ENCODE results near the gene KCNMA1. TPM values are rescaled to one million over a fixed set of nuclear protein-coding genes. Genes with fewer than 3 reads are reported as not detected.

The KCNMA1 gene
- total and polyA plus RNA-seq, 5 experiments from 2014 or later, result not detected

DNA sequence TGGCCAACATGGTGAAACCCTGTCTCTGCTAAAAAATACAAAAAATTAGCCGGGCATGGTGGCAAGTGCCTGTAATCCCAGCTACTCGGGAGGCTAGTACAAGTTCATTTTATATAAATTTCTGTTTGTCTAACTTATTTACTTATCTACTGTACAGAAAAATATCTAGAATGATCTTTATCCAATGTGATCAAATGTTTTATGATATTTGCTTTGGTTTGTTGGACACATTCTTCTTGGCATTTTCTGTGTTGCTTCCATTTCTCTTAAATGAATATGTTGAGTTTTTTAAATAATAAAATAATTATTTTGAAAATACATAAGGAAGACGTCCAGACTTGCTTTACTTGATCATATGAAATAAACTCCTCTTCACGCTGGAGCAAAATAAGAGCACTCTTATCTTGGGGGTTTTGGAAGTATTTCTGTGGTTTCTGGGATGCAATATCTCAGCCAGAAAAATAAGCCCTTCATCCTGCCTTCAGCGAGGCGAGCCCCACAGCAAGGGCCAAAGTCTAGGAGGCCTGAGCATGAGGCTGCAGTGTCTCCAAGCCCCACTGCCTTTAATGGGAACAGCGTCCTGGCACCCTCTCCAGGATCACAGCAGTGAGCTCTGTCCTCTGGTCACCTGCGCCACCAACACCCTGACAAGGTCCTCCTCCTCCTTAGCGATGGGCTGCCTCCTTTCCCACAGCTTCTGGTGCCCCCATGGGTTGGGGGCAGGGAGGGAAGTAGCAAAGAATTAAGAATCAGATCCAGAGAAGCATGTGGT, 480.2 kb downstream of the KCNMA1 start:
- DNase-seq (no peak), ATAC-seq (no peak)
- POLR2A ChIA-PET, result no interaction called here
- Mint-ChIP-seq H3K36me3 (no peaks in the 10 kb centered on the region), H3K27ac (no peak overlapping the region), H3K27me3 (peaks cover 0 to 15% (median 9%) of the 10 kb centered on the region in 5 donors), H3K4me3 (no peak overlapping the region), H3K4me1 (no peaks in the 10 kb centered on the region), H3K9me3 (no peaks in the 10 kb centered on the region)

DNA sequence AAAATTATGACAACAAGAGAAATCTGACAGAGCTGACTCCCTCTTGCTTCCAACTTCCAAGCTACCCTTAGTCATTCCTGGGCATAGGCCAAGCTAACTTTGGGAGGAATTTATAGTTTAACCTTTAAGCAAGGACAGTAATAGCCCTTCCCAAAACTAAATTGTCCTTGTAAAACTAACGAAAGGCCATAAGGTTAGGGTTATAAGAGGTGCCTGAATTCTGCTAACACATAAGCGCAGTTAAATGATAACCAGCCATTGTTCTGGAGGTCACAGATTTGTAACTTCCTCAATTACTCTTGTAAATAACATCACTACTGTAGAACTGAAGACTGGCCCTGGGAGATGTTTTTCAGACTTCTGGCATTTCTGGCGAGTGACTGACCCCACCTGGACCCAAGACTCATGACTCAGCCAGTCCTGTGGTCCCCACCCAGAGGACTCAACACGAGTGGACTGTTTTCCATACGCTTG, 481.2 kb downstream of the KCNMA1 start:
- H3K4me3 Mint-ChIP-seq, result no peak overlapping the region
- POLR2A ChIA-PET, result no interaction called here
- DNase-seq, result no peak
- no peaks in the 10 kb centered on the region for H3K36me3 Mint-ChIP-seq
- no peak overlapping the region for H3K27ac Mint-ChIP-seq
- no peak for ATAC-seq
- H3K9me3 Mint-ChIP-seq, result no peaks in the 10 kb centered on the region
- peaks cover 0 to 18% (median 8%) of the 10 kb centered on the region in 5 donors for H3K27me3 Mint-ChIP-seq
- H3K4me1 Mint-ChIP-seq, result no peaks in the 10 kb centered on the region

DNA sequence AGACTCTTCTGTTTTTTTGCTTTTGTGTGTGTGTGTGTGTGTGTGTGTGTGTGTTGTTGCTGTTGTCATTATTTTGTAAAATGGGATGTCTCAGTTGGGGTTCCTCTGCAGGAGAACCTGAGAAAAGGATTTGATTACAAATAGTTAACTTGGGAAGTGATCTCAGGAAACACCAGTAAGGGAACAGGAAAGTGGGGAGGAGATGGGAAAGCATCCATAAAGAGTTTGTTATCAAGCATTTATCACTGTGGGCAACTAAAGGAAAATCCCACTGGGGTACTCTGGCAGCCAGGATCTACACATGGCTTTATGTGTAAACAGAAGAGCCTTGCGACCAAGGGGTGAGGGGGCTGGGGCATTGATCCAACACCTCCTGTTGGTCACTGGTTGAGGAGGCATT, 485.4 kb downstream of the KCNMA1 start:
- no peaks in the 10 kb centered on the region for H3K4me1 Mint-ChIP-seq
- POLR2A ChIA-PET, result no interaction called here
- no peak for ATAC-seq
- no peaks in the 10 kb centered on the region for H3K36me3 Mint-ChIP-seq
- H3K27me3 Mint-ChIP-seq, result peaks cover 1 to 17% (median 4%) of the 10 kb centered on the region in 5 donors
- no peak for DNase-seq
- no peaks in the 10 kb centered on the region for H3K9me3 Mint-ChIP-seq
- no peak overlapping the region for H3K27ac Mint-ChIP-seq
- no peak overlapping the region for H3K4me3 Mint-ChIP-seq

DNA sequence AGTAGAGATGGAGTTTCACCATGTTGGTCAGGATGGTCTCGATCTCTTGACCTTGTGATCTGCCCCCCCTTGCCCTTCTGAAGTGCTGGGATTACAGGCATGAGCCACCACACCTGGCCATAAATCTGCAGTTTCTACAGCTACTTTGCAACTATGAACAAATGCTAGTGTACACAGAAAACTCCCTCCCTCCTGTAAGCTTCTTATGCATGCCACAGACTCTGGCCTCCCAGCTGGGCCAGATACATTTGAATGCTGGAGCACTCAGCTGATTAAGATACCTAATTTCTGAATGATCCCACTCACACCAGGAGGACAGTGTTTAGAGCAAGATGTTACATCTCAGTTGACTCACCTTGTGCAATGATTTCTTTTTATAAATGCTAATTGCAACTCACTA, 486.2 kb downstream of the KCNMA1 start:
- Mint-ChIP-seq H3K4me3 (no peak overlapping the region), H3K36me3 (no peaks in the 10 kb centered on the region), H3K27ac (no peak overlapping the region), H3K9me3 (no peaks in the 10 kb centered on the region), H3K4me1 (no peaks in the 10 kb centered on the region), H3K27me3 (peaks cover 1 to 17% (median 4%) of the 10 kb centered on the region in 5 donors)
- POLR2A ChIA-PET, result no interaction called here
- DNase-seq, result no peak
- ATAC-seq, result no peak

DNA sequence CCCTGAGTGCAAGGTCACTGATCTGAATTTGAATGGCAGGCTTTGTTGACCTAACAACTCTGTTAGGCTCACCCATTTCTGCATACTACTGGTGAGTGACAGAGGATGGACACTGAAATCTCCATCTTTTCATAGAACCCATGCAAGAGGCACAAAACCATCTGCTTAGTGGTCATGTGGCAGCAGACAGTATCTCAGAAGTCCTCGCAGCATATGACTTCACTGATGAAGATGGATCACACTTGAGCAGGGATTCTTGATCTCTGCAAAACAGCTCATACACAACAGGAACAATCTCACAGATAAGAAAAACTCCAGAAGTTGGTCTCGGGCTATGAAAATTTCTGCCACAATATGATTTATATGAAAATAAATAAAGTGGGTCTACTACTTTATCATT, 487.9 kb downstream of the KCNMA1 start:
- H3K36me3 Mint-ChIP-seq, result no peaks in the 10 kb centered on the region
- no peaks in the 10 kb centered on the region for H3K9me3 Mint-ChIP-seq
- no peaks in the 10 kb centered on the region for H3K4me1 Mint-ChIP-seq
- no peak for DNase-seq
- ATAC-seq, result no peak
- H3K27ac Mint-ChIP-seq, result no peak overlapping the region
- POLR2A ChIA-PET, result no interaction called here
- no peak overlapping the region for H3K4me3 Mint-ChIP-seq
- peaks cover 1 to 13% (median 2%) of the 10 kb centered on the region in 5 donors for H3K27me3 Mint-ChIP-seq

DNA sequence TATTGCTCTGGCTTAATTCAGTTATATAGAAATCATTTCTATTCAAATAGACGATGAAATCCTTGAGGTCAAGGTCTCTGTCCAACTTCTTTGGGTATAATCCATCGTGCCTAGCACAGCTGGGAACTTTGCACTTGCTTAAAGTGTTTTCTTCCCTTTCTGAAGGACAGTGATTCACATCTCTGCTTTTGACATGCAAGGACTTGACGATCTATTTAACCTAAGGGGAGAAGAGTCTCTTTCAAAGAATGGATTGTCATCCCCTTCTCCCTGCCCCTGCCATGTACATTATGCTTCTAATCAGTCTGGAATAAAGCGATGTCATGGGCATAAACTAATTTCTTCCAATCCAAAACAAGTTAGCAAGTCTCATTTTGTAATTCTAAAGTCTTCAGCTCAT, 488.6 kb downstream of the KCNMA1 start:
- H3K36me3 Mint-ChIP-seq, result no peaks in the 10 kb centered on the region
- H3K4me3 Mint-ChIP-seq, result no peak overlapping the region
- ATAC-seq (no peak), DNase-seq (no peak)
- POLR2A ChIA-PET, result no interaction called here
- no peaks in the 10 kb centered on the region for H3K9me3 Mint-ChIP-seq
- no peaks in the 10 kb centered on the region for H3K4me1 Mint-ChIP-seq
- peaks cover 0 to 7% (median 1%) of the 10 kb centered on the region in 5 donors for H3K27me3 Mint-ChIP-seq
- no peak overlapping the region for H3K27ac Mint-ChIP-seq

DNA sequence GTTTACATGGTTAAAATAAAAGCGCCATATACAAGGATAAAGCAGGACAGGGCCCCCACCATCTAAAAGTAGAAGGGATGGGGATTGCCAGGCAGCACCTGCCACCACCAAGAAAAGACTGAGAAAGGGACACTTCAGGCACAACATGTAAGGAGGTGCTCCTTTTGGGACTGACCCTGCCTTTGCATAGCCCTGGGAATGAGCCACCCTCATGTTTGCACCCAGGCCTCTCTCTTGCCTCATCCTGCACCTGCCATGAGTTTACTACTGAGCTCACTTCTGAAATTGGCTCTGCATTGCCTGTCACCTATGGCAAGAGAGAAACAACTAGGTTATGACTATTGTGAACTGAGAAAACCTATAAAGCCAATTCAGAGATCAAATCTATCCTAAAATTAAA, 489.7 kb downstream of the KCNMA1 start:
- H3K9me3 Mint-ChIP-seq, result no peaks in the 10 kb centered on the region
- DNase-seq, result no peak
- no peaks in the 10 kb centered on the region for H3K4me1 Mint-ChIP-seq
- no peaks in the 10 kb centered on the region for H3K36me3 Mint-ChIP-seq
- H3K27ac Mint-ChIP-seq, result no peak overlapping the region
- H3K27me3 Mint-ChIP-seq, result peaks cover 0 to 6% (median 2%) of the 10 kb centered on the region in 5 donors
- POLR2A ChIA-PET, result no interaction called here
- no peak for ATAC-seq
- no peak overlapping the region for H3K4me3 Mint-ChIP-seq

DNA sequence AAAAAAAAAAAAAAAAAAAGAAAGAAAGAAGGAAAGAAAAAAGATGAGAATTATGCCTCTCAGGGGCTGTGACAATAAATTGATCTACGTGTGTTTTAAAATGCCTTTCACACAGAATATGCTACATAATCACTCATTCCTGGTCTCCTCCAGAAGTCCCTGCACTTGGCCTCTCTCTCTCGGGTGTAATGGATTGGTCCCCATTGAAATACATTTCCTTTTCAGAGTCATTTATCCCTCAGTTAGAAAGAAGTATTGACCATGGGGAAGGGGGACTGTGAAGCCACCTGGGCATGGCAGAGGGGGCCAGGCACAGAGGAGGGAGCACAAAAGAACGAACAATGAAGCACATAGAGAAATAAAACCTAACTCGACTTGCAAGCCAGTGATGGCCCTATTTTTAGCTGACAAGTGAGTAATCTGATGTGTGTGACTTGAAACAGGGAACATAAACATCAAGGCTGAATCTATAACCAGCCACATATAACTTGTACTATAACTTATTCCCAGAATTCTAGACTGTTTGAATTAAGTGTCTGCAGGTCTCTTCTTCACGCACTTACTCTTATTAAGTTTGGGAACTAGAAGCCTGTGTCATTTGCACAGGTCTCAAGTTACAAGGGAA, 490.8 kb downstream of the KCNMA1 start:
- H3K4me3 Mint-ChIP-seq, result no peak overlapping the region
- H3K27me3 Mint-ChIP-seq, result peaks cover 0 to 6% (median 1%) of the 10 kb centered on the region in 5 donors
- no peak for DNase-seq
- POLR2A ChIA-PET, result no interaction called here
- no peak overlapping the region for H3K27ac Mint-ChIP-seq
- no peaks in the 10 kb centered on the region for H3K4me1 Mint-ChIP-seq
- no peaks in the 10 kb centered on the region for H3K9me3 Mint-ChIP-seq
- no peak for ATAC-seq
- H3K36me3 Mint-ChIP-seq, result no peaks in the 10 kb centered on the region

DNA sequence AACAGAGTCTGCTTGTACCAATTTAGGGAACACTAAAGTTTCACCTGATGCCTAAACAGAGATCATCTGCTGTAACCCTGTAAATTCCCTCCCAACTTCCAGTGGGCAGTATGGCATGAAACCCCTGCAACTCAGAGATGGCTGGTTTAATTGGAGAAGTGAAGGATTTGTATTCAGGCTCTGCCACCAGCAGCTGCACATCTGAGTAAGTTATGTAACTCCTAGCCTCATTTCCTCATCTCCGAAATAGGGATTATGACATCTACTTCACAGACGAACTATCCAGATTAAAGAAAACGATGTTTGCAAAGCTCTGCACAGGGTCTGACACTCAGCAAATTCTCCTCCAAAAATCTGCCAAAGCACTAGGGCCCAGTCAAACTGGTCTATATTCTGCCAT, 493.0 kb downstream of the KCNMA1 start:
- ATAC-seq (no peak), DNase-seq (no peak)
- H3K4me3 Mint-ChIP-seq, result no peak overlapping the region
- no peaks in the 10 kb centered on the region for H3K4me1 Mint-ChIP-seq
- H3K27me3 Mint-ChIP-seq, result peaks cover 3 to 15% (median 8%) of the 10 kb centered on the region in 5 donors
- no peak overlapping the region for H3K27ac Mint-ChIP-seq
- no peaks in the 10 kb centered on the region for H3K36me3 Mint-ChIP-seq
- POLR2A ChIA-PET, result no interaction called here
- H3K9me3 Mint-ChIP-seq, result no peaks in the 10 kb centered on the region

DNA sequence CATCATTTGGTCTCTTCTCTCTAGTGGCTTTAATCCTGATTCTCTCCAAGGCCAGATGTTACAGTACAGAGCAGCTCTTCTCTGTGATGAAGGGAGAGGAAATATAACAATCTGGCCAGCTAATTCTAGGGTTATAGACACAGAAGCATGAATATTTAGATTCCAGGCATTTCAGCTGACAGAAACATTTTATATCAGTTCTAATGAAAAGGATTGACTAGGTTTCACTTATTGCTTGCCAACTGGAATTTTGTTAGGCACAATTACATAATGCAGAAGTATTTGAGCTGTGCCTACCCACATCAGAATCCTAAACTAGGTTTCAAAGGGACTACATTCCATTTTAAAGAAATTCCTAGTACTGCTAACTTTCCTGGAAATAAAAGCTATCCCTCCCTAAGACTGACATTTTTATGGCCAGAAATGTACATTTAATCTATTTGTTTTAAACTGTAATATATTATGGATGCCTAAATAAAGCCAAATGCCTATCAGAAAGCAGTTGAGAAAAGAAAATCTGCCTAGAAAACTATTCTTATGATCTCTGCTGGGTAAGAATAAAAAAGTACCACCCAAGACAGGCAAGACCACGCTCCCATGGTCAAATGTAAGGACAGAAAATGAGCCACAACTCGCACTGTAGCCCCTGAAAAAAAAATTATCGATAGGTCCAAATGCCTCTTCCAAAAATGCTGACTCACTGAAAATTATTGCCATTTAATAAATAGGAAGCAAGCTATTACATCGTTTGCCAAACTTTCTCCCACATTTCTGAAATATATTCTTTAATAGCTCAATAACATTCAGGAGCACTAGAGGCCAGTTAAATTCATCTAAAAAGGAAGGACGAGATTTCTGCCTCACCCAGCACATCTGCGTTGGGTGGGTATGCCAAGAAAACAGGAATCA, 498.1 kb downstream of the KCNMA1 start:
- Mint-ChIP-seq H3K4me3 (no peak overlapping the region), H3K36me3 (no peaks in the 10 kb centered on the region), H3K27ac (no peak overlapping the region), H3K9me3 (no peaks in the 10 kb centered on the region), H3K27me3 (peaks cover 3 to 18% (median 8%) of the 10 kb centered on the region in 5 donors), H3K4me1 (no peaks in the 10 kb centered on the region)
- no peak for ATAC-seq
- no peak for DNase-seq
- POLR2A ChIA-PET, result no interaction called here

DNA sequence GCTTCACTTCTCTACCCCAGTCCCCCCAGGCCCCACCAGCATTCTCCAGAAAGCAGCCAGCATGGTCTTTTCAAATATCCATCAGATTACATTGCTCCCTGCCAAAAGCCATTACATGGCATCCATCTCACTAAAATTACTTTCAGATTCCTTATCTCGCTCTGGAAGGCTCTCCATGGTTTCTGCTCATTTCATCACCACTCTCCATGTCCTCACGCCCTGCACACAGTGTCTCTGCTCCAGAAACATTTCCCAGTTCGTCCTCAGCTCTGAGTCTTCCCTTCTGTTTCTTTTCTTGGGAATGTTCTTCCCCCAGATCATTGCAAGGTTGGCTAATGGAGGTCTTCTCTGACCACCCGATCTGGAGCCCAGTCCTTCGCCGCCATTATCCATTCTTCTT, 499.1 kb downstream of the KCNMA1 start:
- no peaks in the 10 kb centered on the region for H3K4me1 Mint-ChIP-seq
- H3K27ac Mint-ChIP-seq, result no peak overlapping the region
- no peak for ATAC-seq
- no peak for DNase-seq
- no peak overlapping the region for H3K4me3 Mint-ChIP-seq
- H3K27me3 Mint-ChIP-seq, result peaks cover 3 to 18% (median 8%) of the 10 kb centered on the region in 5 donors
- no peaks in the 10 kb centered on the region for H3K36me3 Mint-ChIP-seq
- H3K9me3 Mint-ChIP-seq, result no peaks in the 10 kb centered on the region
- POLR2A ChIA-PET, result no interaction called here

DNA sequence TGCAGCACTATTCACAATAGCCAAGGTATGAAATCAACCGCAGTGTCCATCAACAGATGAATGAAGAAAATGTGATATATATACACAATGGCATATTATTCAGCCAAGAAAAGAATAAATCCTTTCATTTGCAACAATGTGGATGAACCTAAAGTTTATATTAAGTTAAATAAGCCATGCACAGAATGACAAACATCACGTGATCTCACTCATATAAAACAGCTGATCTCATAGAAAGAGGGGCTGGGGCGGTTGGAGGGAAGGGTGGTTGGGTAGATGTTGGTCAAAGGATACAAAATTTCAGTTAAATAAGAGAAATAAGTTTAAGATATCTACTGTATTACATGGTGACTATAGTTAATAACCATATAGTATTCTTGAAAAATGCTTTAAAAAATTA, 502.1 kb downstream of the KCNMA1 start:
- no peaks in the 10 kb centered on the region for H3K9me3 Mint-ChIP-seq
- no peaks in the 10 kb centered on the region for H3K4me1 Mint-ChIP-seq
- peaks cover 8 to 16% (median 13%) of the 10 kb centered on the region in 5 donors for H3K27me3 Mint-ChIP-seq
- no peak overlapping the region for H3K4me3 Mint-ChIP-seq
- DNase-seq (no peak), ATAC-seq (no peak)
- no peak overlapping the region for H3K27ac Mint-ChIP-seq
- H3K36me3 Mint-ChIP-seq, result no peaks in the 10 kb centered on the region
- POLR2A ChIA-PET, result no interaction called here

DNA sequence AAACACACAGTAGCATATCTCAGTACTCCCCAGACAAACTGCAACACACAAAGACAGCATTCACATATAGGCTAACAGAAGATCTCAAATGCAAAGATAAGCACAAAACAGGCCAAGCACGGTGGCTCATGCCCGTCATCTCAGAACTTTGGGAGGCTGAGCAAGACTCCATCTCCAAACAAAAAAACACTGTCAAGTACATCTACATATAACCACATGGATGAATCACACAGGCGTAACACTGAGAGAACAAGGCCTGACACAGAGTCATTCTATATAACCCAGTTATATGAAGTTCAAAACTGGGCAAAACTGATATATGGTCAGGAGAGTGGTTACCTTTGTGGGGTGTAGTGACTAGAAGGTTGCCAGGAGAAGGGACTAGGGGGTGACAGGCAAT, 506.4 kb downstream of the KCNMA1 start:
- Mint-ChIP-seq H3K4me1 (no peaks in the 10 kb centered on the region), H3K9me3 (no peaks in the 10 kb centered on the region), H3K4me3 (no peak overlapping the region), H3K27ac (no peak overlapping the region), H3K27me3 (peaks cover 10 to 23% (median 15%) of the 10 kb centered on the region in 5 donors), H3K36me3 (no peaks in the 10 kb centered on the region)
- no peak for ATAC-seq
- DNase-seq, result no peak
- POLR2A ChIA-PET, result no interaction called here

All from naive thymus-derived CD8-positive, alpha-beta T cell (primary cell).